Trophoblast cell (in vitro differentiated cells and primary cell): ENCODE measurements around the gene PRDX3.

Experiments
- DNase-seq, 2 donors: peaks; one replicate each; pipeline ENCODE4 v3.0.0-alpha.2; 2016
- H2AFZ ChIP-seq: 2 replicates; pipeline ENCODE4 v1.6.1; 2013; ENCODE audit warnings: low read length, moderate library complexity, mild to moderate bottlenecking; ENCODE audit not compliant: insufficient read depth, poor library complexity
- H2AK5ac ChIP-seq: 2 replicates; pipeline ENCODE4 v1.6.1; 2013; ENCODE audit warnings: mild to moderate bottlenecking, low read length
- H2BK120ac ChIP-seq: 2 replicates; pipeline ENCODE4 v1.6.1; 2013; ENCODE audit warnings: low read length, mild to moderate bottlenecking, moderate library complexity; ENCODE audit not compliant: insufficient read depth, poor library complexity
- H2BK12ac ChIP-seq: 2 replicates; pipeline ENCODE4 v1.6.1; 2013; ENCODE audit warnings: mild to moderate bottlenecking, low read length, moderate library complexity
- H2BK5ac ChIP-seq: 2 replicates; pipeline ENCODE4 v1.6.1; 2013; ENCODE audit warnings: low read length, low read depth, moderate library complexity, mild to moderate bottlenecking; ENCODE audit not compliant: poor library complexity
- H3K14ac ChIP-seq: 2 replicates; pipeline ENCODE4 v1.6.1; 2013; ENCODE audit warnings: mild to moderate bottlenecking, low read length
- H3K18ac ChIP-seq: 2 replicates; pipeline ENCODE4 v1.6.1; 2013; ENCODE audit warnings: mild to moderate bottlenecking, low read length
- H3K23ac ChIP-seq: 2 replicates; pipeline ENCODE4 v1.6.1; 2013; ENCODE audit warnings: low read length
- H3K27ac ChIP-seq: 2 replicates; pipeline ENCODE4 v1.5.1; 2013; ENCODE audit warnings: low read depth, mild to moderate bottlenecking, inconsistent platforms, low read length, moderate library complexity
- H3K27me3 ChIP-seq: 2 replicates; pipeline ENCODE4 v1.6.1; 2013; ENCODE audit warnings: inconsistent platforms, mild to moderate bottlenecking, low read length, moderate library complexity; ENCODE audit not compliant: insufficient read depth
- H3K36me3 ChIP-seq, 2 experiments: 1 replicate in 1 of 2; 2 replicates in 1 of 2; pipeline ENCODE4 v1.6.1; 2013; ENCODE audit warnings: low read length in 2 of 2, mild to moderate bottlenecking in 2 of 2, moderate library complexity in 1 of 2; ENCODE audit not compliant: insufficient read depth in 2 of 2, control insufficient read depth in 1 of 2
- H3K4ac ChIP-seq: 2 replicates; pipeline ENCODE4 v1.6.1; 2013; ENCODE audit warnings: low read depth, mild to moderate bottlenecking, low read length, moderate library complexity
- H3K4me1 ChIP-seq, 2 experiments: 1 replicate in 1 of 2; 2 replicates in 1 of 2; pipeline ENCODE4 v1.6.1; 2013; ENCODE audit warnings: low read length in 2 of 2, mild to moderate bottlenecking in 2 of 2, moderate library complexity in 1 of 2; ENCODE audit not compliant: insufficient read depth in 2 of 2, control insufficient read depth in 1 of 2
- H3K4me2 ChIP-seq: 2 replicates; pipeline ENCODE4 v1.6.1; 2013; ENCODE audit warnings: inconsistent platforms, mild to moderate bottlenecking, low read length, moderate library complexity
- H3K4me3 ChIP-seq: 2 replicates; pipeline ENCODE4 v1.5.1; 2013; ENCODE audit warnings: mild to moderate bottlenecking, low read depth, low read length, inconsistent platforms
- H3K79me1 ChIP-seq: one replicate; pipeline ENCODE4 v1.6.1; 2013; ENCODE audit warnings: low read length
- H3K79me2 ChIP-seq: 2 replicates; pipeline ENCODE4 v1.6.1; 2013; ENCODE audit warnings: low read length, mild to moderate bottlenecking; ENCODE audit not compliant: control insufficient read depth, insufficient read depth, poor library complexity
- H3K9ac ChIP-seq: 2 replicates; pipeline ENCODE4 v1.6.1; 2013; ENCODE audit warnings: mild to moderate bottlenecking, low read length
- H3K9me3 ChIP-seq: 2 replicates; pipeline ENCODE4 v1.6.1; 2013; ENCODE audit warnings: low read depth, mild to moderate bottlenecking, control low read depth, inconsistent platforms, low read length; ENCODE audit not compliant: insufficient read depth
- H4K12ac ChIP-seq: 2 replicates; pipeline ENCODE4 v1.6.1; 2013; ENCODE audit warnings: low read depth, mild to moderate bottlenecking, low read length, moderate library complexity
- H4K8ac ChIP-seq: 2 replicates; pipeline ENCODE4 v1.6.1; 2013; ENCODE audit warnings: low read depth, mild to moderate bottlenecking, low read length, moderate library complexity
- H4K91ac ChIP-seq: one replicate; pipeline ENCODE4 v1.6.1; 2013; ENCODE audit warnings: low read depth, mild to moderate bottlenecking, low read length, moderate library complexity
- WGBS: extraction: QIAGEN DNeasy Blood & Tissue Kit; methylation state at CpG from one replicate; pipeline ENCODE4 v1.1.7; 2013; ENCODE audit warnings: missing lambda C conversion rate; ENCODE audit not compliant: insufficient read length, insufficient coverage; ENCODE audit errors: extremely low coverage; 5-methylcytosine and 5-hydroxymethylcytosine counted together

Gene PRDX3

GRCh38 chr10:119199231-119199992 lies 20.8 kb upstream of the PRDX3 start:
- H3K23ac ChIP-seq, result no peak overlapping the region
- no peak overlapping the region for H4K12ac ChIP-seq
- no CpG with 5 or more reads among the region's 9 CpGs for WGBS
- no peak overlapping the region for H2AFZ ChIP-seq
- no peak overlapping the region for H3K4ac ChIP-seq
- no peak overlapping the region for H3K9ac ChIP-seq
- no peak overlapping the region for H2BK120ac ChIP-seq
- no peak overlapping the region for H4K91ac ChIP-seq
- H3K4me2 ChIP-seq, result no peak overlapping the region
- H3K9me3 ChIP-seq, result no peaks in the 10 kb centered on the region
- no peaks in the 10 kb centered on the region for H3K4me1 ChIP-seq
- no peak overlapping the region for H3K18ac ChIP-seq
- H3K4me3 ChIP-seq, result no peak overlapping the region
- H2AK5ac ChIP-seq, result no peak overlapping the region
- no peak overlapping the region for H3K14ac ChIP-seq
- no peaks in the 10 kb centered on the region for H3K36me3 ChIP-seq
- H2BK5ac ChIP-seq, result no peak overlapping the region
- no peaks in the 10 kb centered on the region for H3K27me3 ChIP-seq
- H4K8ac ChIP-seq, result no peak overlapping the region
- no peak overlapping the region for H3K27ac ChIP-seq
- peak; percentile 63 to 82 for DNase-seq
- H2BK12ac ChIP-seq, result no peak overlapping the region
- H3K79me1 ChIP-seq, result no peaks in the 10 kb centered on the region
- no peaks in the 10 kb centered on the region for H3K79me2 ChIP-seq

- Histone ChIP-seq H4K91ac (no peak overlapping the region), H3K18ac (no peak overlapping the region), H2AK5ac (no peak overlapping the region), H3K27me3 (no peaks in the 10 kb centered on the region), H4K8ac (no peak overlapping the region), H2AFZ (no peak overlapping the region), H2BK120ac (no peak overlapping the region), H3K79me1 (no peaks in the 10 kb centered on the region), H3K36me3 (no peaks in the 10 kb centered on the region), H3K14ac (no peak overlapping the region), H3K27ac (no peak overlapping the region), H3K4me3 (no peak overlapping the region), H3K4ac (no peak overlapping the region), H3K4me1 (no peaks in the 10 kb centered on the region), H2BK12ac (no peak overlapping the region), H3K23ac (no peak overlapping the region), H3K9me3 (no peaks in the 10 kb centered on the region), H3K9ac (no peak overlapping the region), H3K79me2 (no peaks in the 10 kb centered on the region), H2BK5ac (no peak overlapping the region), H3K4me2 (no peak overlapping the region), H4K12ac (no peak overlapping the region)
- WGBS, result no CpG with 5 or more reads among the region's 7 CpGs
- DNase-seq, result no peak
These were observed 19.8 kb upstream of the PRDX3 start for GRCh38 chr10:119198438-119198837.

DNA sequence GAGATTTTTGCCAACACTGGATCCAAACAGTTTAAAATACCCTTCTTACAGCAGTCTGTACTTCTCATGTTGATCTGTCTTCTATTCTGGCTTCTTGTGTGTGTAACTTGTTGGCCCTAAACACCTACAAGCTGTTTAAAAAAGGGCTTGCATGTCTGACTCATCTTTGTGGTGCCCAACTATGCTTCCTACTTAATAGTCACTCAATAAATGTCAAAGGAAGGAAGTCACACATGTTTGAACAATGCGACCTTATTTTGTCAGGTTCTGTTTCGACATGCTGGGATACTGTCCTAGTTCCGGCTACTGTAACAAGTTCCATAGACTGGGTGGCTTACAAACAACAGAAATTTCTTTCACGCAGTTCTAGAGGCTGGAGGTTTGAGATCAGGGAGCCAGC lies 19.3 kb upstream of the PRDX3 start:
- Histone ChIP-seq H2AK5ac (no peak overlapping the region), H3K27ac (no peak overlapping the region), H4K12ac (no peak overlapping the region), H3K4me3 (no peak overlapping the region), H3K4me2 (no peak overlapping the region), H4K91ac (no peak overlapping the region), H2BK5ac (no peak overlapping the region), H3K9me3 (no peaks in the 10 kb centered on the region), H3K27me3 (no peaks in the 10 kb centered on the region), H3K79me1 (no peaks in the 10 kb centered on the region), H2BK120ac (no peak overlapping the region), H4K8ac (no peak overlapping the region), H3K4me1 (no peaks in the 10 kb centered on the region), H2BK12ac (no peak overlapping the region), H3K9ac (no peak overlapping the region), H2AFZ (no peak overlapping the region), H3K79me2 (no peaks in the 10 kb centered on the region), H3K14ac (no peak overlapping the region), H3K18ac (no peak overlapping the region), H3K23ac (no peak overlapping the region), H3K4ac (no peak overlapping the region), H3K36me3 (no peaks in the 10 kb centered on the region)
- no peak for DNase-seq
- WGBS, result no CpG with 5 or more reads among the region's 4 CpGs

DNA sequence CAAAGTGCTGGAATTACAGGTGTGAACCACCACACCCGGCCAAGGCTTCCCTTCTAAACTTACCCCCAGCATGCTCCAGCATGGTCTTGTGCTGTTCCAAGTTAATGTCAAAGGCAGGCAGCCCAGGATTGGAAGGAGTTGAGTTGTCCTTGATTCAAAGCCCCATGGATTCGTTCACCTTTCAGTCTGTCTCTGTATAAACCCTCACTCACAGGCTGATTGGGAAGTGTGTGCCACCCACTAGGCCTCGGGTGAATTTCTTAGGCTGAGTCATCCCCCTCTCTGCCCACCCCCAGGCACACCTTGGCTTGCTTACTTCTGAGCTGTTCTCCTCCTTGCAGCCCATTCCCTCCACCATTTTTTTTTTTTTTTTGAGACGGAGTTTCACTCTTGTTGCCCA lies 13.3 kb upstream of the PRDX3 start:
- Histone ChIP-seq H3K4me2 (no peak overlapping the region), H4K8ac (no peak overlapping the region), H2BK120ac (no peak overlapping the region), H4K12ac (no peak overlapping the region), H2AK5ac (no peak overlapping the region), H3K9me3 (no peaks in the 10 kb centered on the region), H3K23ac (no peak overlapping the region), H3K4me3 (no peak overlapping the region), H3K79me1 (peaks cover 4% of the 10 kb centered on the region), H3K27me3 (no peaks in the 10 kb centered on the region), H3K36me3 (no peaks in the 10 kb centered on the region), H3K14ac (no peak overlapping the region), H4K91ac (no peak overlapping the region), H3K4ac (no peak overlapping the region), H3K4me1 (peaks cover 7 to 9% of the 10 kb centered on the region in 2 experiments), H3K27ac (no peak overlapping the region), H3K9ac (no peak overlapping the region), H2BK12ac (no peak overlapping the region), H3K79me2 (no peaks in the 10 kb centered on the region), H2AFZ (no peak overlapping the region), H3K18ac (no peak overlapping the region), H2BK5ac (no peak overlapping the region)
- no CpG with 5 or more reads among the region's 4 CpGs for WGBS
- DNase-seq, result peak; percentile 93
